Measurements from ENCODE around the gene ATP1A4.

ATP1A4 gene

DNA sequence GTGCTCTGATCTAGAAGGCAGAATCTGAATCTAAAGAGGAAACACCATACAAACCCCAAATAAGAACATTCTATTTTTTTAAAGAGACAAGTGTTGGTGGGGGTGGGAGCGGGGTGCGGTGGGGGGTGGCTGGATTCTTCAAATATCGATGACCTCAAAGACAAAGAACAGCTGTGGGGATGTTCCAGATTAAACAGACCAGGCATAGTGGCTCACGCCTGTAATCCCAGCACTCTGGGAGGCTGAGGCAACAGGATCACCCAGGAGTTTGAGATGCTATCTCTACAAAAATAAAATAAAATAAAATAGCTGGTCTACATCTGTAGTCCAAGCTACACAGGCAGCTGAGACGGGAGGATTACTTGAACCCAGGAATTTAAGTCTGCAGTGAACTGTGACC, 5.0 kb downstream of the ATP1A4 start:
- TF ChIP-seq, protein P1, sequence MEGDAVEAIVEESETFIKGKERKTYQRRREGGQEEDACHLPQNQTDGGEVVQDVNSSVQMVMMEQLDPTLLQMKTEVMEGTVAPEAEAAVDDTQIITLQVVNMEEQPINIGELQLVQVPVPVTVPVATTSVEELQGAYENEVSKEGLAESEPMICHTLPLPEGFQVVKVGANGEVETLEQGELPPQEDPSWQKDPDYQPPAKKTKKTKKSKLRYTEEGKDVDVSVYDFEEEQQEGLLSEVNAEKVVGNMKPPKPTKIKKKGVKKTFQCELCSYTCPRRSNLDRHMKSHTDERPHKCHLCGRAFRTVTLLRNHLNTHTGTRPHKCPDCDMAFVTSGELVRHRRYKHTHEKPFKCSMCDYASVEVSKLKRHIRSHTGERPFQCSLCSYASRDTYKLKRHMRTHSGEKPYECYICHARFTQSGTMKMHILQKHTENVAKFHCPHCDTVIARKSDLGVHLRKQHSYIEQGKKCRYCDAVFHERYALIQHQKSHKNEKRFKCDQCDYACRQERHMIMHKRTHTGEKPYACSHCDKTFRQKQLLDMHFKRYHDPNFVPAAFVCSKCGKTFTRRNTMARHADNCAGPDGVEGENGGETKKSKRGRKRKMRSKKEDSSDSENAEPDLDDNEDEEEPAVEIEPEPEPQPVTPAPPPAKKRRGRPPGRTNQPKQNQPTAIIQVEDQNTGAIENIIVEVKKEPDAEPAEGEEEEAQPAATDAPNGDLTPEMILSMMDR (IDR thresholded peaks at IDR 0.05; ENCODE audit: control insufficient read depth, extremely low read depth, insufficient read depth) = no peak
- no peak overlapping the region for H3K4me3 ChIP-seq (ENCODE audit: low read depth, low read length)
- no peak for DNase-seq (ENCODE audit: low read depth)

DNA sequence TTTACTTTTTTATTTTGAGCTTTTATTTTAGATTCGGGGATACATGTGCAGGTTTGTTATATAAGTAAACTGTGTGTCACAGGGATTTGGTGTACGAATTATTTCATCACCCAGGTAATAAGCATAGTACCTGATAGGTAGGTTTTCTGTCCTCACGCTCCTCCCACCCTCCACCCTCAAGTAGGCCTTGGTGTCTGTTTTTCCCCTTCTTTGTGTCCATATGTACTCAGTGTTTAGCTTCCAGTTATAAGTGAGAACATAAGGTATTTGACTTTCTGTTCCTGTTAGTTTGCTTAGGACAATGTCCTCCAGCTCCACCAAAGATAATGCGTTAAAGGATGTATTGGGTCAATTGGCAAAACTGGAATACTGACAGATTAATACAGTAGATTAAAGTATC, 5.8 kb downstream of the ATP1A4 start:
- peak; percentile 79 for DNase-seq (ENCODE audit: low read depth)
- TF ChIP-seq, protein P1 (IDR thresholded peaks at IDR 0.05; ENCODE audit: control insufficient read depth, extremely low read depth, insufficient read depth) = no peak
- no peak overlapping the region for H3K4me3 ChIP-seq (ENCODE audit: low read depth, low read length)

DNA sequence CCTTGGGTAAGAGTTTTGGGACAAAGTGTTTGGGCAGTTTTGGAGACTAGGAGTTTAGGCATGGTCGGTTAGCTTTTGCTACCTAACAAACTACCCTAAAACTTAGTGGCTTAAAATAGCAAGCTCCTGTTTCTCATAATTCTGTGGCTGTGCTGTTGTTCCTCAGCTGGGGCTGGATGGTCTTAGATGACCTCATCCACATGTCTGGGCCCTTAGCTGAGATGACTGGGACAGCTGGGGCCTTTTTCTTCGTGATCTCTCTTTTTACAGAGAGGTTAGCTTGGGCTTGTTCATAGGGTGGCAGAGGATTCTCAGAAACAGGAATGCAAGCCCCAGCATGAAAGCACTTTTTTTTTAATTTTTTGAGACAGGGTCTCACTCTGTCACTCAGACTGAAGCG, 6.6 kb downstream of the ATP1A4 start:
- no peak overlapping the region for H3K4me3 ChIP-seq (ENCODE audit: low read depth, low read length)
- TF ChIP-seq, protein P1 (IDR thresholded peaks at IDR 0.05; ENCODE audit: control insufficient read depth, extremely low read depth, insufficient read depth) = no peak
- DNase-seq (ENCODE audit: low read depth) = no peak

DNA sequence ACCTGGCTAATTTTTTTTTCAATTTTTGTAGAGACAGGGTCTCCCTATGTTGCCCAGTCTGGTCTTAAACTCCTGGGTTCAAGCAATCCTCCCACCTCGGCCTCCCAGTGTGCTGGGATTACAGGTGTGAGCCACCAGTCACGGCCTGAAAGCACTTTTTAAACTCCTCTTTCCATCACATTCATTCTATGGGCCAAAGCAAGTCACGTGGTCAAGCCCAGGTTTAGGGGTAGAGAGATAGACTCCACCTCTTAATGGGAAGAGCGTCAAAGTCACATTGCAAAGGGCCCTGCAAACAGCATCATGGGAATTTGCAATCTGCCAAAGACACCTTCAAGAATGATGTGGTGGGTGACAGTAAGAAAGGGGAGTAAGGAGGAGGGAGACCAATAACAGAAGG, 7.1 kb downstream of the ATP1A4 start:
- TF ChIP-seq, protein P1 (IDR thresholded peaks at IDR 0.05; ENCODE audit: control insufficient read depth, extremely low read depth, insufficient read depth) = no peak
- no peak for DNase-seq (ENCODE audit: low read depth)
- no peak overlapping the region for H3K4me3 ChIP-seq (ENCODE audit: low read depth, low read length)

DNA sequence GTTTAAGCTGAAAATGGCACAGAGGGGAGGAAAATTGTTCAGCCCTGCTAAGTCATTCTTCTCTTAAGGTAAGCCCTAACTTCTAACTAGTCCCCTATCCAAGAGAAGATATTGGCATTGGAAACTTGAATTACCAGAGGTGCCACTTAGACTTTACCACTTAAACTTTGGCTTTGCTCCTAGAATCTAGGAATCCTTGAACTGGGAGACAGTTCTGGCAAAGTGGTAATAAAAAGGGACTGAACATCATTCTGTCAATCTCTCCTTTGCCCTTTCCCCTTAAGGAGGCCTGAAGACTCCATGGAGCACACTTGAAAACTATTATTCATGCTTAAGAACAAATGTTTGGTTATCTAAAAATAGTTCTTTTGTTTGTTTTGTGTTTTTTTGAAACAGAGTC, 8.4 kb downstream of the ATP1A4 start:
- H3K4me3 ChIP-seq (ENCODE audit: low read depth, low read length) = no peak overlapping the region
- TF ChIP-seq, protein P1 (IDR thresholded peaks at IDR 0.05; ENCODE audit: control insufficient read depth, extremely low read depth, insufficient read depth) = no peak
- DNase-seq (ENCODE audit: low read depth) = peak; percentile 91

DNA sequence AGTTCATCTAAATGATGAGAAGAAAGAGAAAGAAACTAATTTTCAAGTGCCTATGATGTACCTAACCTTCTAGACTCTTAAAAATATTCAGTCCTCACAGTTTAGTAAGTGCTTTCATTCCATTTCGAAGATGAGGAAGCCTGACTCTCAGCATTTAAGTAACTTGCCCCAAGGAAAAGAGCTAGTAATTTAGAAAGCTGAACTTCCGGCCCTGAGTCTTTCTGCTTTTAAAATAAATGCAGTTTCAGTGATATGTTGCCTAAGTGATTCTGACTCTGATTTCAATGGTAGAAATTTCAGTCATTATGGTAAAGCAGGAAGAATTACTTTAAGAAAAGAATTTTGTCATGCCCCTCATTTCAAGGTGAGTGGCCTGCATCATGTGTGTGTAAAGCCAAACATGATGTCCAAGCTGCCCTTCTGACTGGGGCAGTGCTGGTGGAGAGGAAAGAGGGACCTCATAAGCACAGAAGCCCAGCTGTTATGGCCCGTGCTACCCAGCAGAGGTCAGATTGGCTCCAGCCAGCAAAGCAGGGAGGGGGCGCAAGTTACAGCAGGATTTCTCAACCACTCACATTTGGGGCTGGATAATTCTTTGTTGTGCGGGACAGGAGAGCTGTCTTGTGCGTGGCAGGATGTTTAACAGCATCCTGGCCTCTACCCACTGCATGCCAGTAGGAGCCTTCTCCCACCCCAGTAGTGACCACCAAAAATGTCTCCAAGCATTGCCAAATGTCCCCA, 10.7 kb downstream of the ATP1A4 start:
- TF ChIP-seq, protein P1 (IDR thresholded peaks at IDR 0.05; ENCODE audit: control insufficient read depth, extremely low read depth, insufficient read depth) = no peak; the same call in 1 of the 2 replicates
- no peak for DNase-seq (ENCODE audit: low read depth)
- H3K4me3 ChIP-seq (ENCODE audit: low read depth, low read length) = no peak overlapping the region

DNA sequence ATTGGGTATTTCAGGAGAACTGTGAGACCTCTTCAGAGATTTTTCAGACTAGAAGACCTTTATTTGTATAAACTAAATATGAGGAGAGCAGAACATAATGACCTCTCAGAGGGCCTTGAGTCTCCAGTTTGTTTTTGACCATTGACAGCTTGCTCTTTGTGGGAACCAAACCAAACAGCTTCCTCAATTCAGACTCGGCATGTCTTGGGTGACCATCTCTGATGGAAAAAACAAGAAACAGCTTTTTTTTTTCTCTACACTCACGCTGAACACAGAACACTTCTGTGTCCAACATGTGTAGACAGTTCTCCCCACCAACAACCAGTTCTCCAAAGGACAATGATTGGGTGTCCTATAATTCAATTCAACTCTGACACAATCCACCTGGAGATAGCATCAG, 11.5 kb downstream of the ATP1A4 start:
- H3K4me3 ChIP-seq (ENCODE audit: low read depth, low read length) = no peak overlapping the region
- no peak for DNase-seq (ENCODE audit: low read depth)

More for the DNA sequence above, 11.5 kb downstream of the ATP1A4 start:
- TF ChIP-seq, protein P1 (IDR thresholded peaks at IDR 0.05; ENCODE audit: control insufficient read depth, extremely low read depth, insufficient read depth) = no peak

Data from LNCaP clone FGC (cell line).